GM21390 (cell line): ENCODE results near the gene CCZ1B.
"Not testable (repeated sequence)": the region's sequence is repeated elsewhere in the genome, so short reads cannot be mapped to it uniquely, and the experiment has no call there.

Experiments
- ATAC-seq: cut with Tn5 transposase; IDR thresholded peaks from one replicate; pipeline ENCODE4 v1.9.1; 2021; ENCODE audit not compliant: unreplicated experiment

Gene CCZ1B

GRCh38 chr7:6749335-6749734, 76.7 kb downstream of the CCZ1B start:
- ATAC-seq: not testable (repeated sequence)
